GM21576 (cell line): Measurements from ENCODE around the gene C5orf63.
"Not testable (repeated sequence)": the region's sequence is repeated elsewhere in the genome, so short reads cannot be mapped to it uniquely, and the experiment has no call there.

Source experiments
- ATAC-seq: cut with Tn5 transposase; IDR thresholded peaks from one replicate; pipeline ENCODE4 v1.9.1; 2021; ENCODE audit warnings: mild to moderate bottlenecking, moderate library complexity; ENCODE audit not compliant: unreplicated experiment

Gene C5orf63

DNA sequence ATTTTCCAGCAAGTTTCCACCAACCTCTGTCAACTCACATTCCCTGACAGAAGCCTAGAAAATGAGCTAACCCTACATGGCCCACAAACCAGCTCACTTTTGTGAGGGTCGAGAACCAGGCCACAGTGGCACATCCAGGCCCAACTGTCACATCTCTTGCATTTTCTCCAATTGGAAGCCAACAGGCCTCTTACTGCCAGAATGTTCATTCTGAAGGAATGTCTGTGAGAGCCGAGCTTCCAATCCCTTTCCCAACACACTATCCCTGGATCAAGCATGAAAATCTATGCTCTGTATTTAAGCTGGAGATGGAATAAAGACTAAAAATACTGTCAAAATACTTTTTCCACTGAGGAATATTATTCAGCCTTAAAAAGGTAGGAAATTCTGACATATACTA lies 62.9 kb downstream of the C5orf63 start:
- ATAC-seq, result no peak

DNA sequence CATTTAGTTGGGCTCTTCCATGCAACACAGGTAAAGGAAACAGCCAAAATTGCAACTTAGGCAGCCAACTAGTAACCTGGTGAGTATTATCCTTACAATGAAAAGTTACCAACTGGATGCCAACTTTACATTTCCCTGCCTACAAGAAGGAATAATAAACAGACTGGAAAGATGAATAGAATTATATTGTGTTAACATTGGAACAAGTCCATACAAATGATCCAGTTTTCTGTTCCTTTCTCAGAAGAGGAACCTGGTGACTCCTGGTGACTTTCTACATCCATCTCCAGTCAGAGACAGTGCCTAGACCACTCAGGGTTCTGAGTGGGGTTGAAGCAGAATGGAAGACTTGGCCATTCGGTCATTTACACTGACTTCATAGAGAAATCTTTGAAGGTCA lies 63.5 kb downstream of the C5orf63 start:
- no peak for ATAC-seq

DNA sequence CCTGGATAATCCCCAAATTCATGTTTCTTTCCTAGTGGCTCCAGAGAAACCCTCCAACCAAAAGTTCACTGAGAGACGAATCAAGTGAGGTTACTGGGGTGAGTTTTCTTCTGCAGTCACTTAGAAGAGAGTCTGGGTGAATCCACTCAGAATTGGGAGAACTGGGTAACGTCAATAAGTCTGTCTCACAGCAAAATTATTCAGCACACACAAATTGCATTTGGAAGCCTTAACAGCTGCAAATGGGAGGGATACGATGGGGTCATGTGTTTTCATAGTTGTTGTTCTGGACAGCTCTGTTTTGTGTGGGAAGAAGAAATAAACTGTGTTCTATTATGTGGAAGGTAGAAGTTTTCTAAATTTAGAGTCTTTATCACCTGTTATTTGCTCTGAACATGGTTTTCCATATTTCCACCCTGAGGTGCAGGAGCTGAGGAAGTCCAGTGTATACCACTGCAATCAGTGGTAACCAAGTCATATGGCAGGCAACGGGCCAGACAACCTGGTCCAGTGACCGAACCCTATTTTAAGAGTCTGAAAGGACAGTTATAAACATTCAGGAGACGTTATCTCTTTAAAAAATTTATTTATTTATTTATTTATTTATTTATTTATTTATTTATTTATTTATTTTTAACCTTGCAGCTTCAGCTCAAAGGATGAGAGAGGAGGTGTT lies 64.9 kb downstream of the C5orf63 start:
- ATAC-seq, result no peak

DNA sequence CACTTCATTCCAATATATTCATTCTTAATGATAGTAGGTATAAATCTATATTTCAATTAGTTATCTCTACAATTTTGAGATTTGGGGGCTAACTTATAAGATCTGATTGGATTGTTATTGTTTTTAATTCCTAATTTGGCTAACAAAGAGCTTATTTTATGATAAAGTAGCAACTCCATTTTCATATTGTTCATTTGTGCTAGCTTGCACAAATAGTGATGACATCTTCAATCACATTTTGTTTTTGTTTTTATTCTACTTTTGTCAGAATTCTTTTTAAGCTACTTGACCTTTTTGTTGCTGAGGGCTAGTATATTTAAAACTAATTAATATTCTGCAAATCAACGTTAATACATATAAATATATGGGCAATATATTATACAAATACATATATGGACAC lies 65.8 kb downstream of the C5orf63 start:
- ATAC-seq, result no peak

DNA sequence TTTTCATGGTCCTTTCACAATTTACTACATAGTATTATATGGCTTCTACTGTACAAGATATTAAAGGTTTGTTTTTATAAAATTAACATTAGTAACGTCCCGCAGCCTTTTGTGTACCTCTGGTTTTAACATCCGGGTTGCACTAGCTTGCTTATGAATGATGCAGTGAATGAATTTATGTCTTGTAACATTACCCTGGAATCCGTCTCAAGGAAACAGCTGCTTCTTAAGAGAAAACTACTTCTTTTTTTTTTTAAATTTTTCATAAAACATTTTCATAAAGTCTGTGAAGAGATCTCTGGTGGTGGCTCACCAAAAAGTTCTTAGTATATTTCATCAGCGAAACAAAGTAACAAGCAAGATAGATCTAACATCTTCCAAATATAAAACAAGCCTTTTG lies 66.6 kb downstream of the C5orf63 start:
- ATAC-seq, result no peak

DNA sequence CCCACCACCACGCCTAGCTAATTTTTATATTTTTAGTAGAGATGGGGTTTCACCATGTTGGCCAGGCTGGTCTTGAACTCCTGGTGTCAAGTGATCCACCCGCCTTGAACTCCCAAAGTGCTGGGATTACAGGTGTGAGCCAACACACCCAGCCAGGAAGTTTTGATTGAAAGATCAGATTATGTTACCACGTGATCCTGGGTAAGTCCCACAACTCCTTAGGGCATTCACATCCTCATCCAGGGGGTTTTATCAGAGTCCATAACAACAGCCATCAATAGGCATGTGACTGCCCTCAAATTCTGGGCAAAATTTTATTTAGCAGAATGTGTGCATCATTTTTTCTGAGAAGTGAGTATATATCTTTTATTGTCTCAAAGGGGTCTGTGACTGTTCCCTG lies 68.0 kb downstream of the C5orf63 start:
- ATAC-seq, result not testable (repeated sequence)

DNA sequence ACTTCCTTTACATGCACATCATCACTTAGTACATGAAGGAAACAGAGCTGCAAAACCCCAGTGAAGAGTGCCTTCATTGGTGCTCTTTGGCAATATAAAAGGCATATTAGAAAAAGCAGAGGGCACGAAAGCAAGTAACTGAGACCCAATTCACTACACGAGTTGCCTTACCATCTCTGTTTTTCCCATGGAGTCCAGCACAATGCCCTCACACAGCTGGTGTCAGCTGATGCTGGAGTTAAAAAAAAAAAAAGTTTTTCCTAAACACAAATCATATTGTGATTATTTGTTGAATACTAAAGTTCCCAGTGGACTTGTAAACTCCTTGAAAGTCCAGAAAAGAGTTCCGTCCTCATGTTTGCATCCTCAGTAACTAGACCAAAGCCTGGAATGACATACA lies 68.6 kb downstream of the C5orf63 start:
- no peak for ATAC-seq

DNA sequence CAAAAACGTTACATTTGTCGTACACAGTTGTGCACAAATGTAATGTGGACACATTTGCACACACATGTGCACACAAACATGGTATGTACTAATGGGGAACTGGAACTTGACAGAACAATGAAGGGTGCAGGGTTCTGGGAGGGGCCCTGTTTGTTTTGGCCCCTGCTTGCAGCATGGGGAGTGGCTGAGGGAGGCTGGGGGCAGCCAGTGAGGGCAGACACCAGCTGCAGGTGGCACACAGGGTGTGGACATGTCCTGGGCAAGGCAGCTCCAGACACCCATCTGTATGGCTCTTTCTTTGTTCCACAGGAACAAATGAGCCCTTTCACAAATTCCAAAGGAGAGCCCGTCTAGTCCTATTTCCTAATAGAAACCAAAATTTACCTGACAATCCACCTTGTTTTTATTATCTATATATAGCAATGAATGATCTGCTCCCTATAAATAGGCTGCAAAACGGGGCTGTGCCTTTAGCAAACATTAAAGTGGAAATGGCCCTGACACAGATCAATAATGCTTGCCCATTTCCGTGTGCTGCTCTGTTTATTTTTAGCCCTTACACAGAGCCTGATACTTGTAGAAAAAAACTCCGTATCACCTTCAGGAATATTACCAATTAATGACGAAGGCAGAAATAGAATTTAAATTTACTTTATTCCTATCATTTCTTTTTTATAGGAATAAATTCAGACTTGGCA lies 69.4 kb downstream of the C5orf63 start:
- ATAC-seq, result no peak

DNA sequence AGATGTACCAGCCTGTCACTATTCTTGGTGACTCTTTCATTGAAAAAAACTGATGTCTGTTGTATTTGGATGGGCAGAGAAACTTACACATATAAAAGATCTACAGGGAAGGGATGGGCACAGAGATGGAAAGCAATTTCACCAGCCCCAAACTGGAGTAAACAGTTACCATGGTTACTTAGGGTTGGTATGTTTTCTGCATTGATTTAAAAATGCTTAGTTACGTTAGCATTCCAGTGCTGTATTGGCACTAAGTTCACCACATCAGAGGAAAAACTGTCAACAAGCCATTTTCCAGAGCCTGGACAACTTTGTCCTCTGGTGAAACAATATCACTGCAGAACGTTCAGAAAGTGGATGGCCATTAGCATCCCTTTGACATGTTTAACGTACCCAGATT lies 70.9 kb downstream of the C5orf63 start:
- ATAC-seq, result no peak

DNA sequence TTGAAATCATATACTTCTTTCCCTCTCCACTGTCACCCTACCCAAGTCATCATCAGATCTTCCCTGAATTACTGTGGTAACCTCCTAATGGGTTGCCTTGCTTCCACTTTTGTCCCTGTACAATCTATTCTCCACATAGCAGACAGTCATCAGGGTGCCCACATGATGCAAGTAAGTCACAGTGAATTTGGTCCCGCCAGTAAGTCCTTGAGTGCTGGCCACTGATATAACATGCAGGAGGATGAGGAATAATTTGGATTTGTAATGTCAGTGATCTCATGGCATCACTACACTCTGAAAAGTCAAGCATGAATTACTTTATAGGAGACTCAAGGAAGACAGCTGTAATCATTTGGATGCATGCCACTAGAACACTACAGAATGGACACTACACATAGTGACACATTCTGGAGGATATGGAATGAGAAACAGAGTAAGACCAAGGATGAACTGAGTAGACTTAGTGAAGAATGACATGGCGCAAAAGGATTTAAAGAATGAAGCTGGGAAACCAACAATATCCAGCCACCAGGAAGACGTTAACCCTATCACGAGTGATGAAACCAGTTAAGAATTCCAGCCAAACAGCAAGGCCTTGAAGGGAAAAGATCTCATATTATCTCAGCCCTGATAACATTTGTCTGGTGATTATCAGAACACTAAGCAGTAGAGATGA lies 71.5 kb downstream of the C5orf63 start:
- ATAC-seq, result no peak
